HEK293 (cell line): Measurements from ENCODE around the gene FOXN1.

Experiments used
- CTCF ChIA-PET: fragments of 350-600 bp; formaldehyde crosslinking; extraction: SDS; loops from one replicate; lab custom pipeline; 2021; ENCODE audit warnings: antibody characterized with exemption; lab: Yijun Ruan, JAX
- POLR2A ChIA-PET: fragments of 300-600 bp; formaldehyde crosslinking; extraction: SDS; loops from one replicate; lab custom pipeline; 2020; ENCODE audit warnings: antibody characterized with exemption, inconsistent platforms; lab: Yijun Ruan, JAX
- H3K27ac ChIP-seq: fragments of 200-500 bp; sonication (Bioruptor generic); 2 replicates; pipeline ENCODE4 v1.5.1; 2014; ENCODE audit warnings: low read depth, low read length, control low read depth, inconsistent platforms; ENCODE audit errors: extremely low read depth
- H3K36me3 ChIP-seq, 2 experiments: fragments of 200-500 bp in 1 of 2; sonication (Bioruptor generic) in 1 of 2; 1 replicate in 1 of 2; 2 replicates in 1 of 2; pipeline ENCODE4 v1.5.1; 2014 to 2017; ENCODE audit warnings: inconsistent platforms in 2 of 2, low read length in 2 of 2; ENCODE audit not compliant: control insufficient read depth in 2 of 2, insufficient read depth in 1 of 2
- H3K4me1 ChIP-seq: fragments of 200-500 bp; sonication (Bioruptor generic); 2 replicates; pipeline ENCODE4 v1.5.1; 2014; ENCODE audit warnings: mild to moderate bottlenecking, low read length, inconsistent platforms; ENCODE audit not compliant: control insufficient read depth, insufficient read depth
- H3K4me3 ChIP-seq: 2 replicates; pipeline ENCODE4 v1.5.1; 2011; ENCODE audit warnings: low read depth, mild to moderate bottlenecking, control low read depth, low read length, moderate library complexity
- H3K9me3 ChIP-seq: fragments of 200-500 bp; sonication (Bioruptor generic); 2 replicates; pipeline ENCODE4 v1.5.1; 2014; ENCODE audit warnings: low read depth, low read length, inconsistent platforms; ENCODE audit not compliant: control insufficient read depth, insufficient read depth
- GLIS1 ChIP-seq: fragments of 450-650 bp; formaldehyde crosslinking; IDR thresholded peaks from 2 replicates; pipeline ENCODE4 v1.5.1; 2016; ENCODE audit warnings: missing biosample characterization, missing genetic modification characterization
- INSM2 ChIP-seq: fragments of 450-650 bp; formaldehyde crosslinking; IDR thresholded peaks from 2 replicates; pipeline ENCODE4 v1.5.1; 2016; ENCODE audit warnings: missing biosample characterization, missing genetic modification characterization
- SP2 ChIP-seq: fragments of 450-650 bp; formaldehyde crosslinking; IDR thresholded peaks from 2 replicates; pipeline ENCODE4 v1.5.1; 2016; ENCODE audit warnings: missing biosample characterization, missing genetic modification characterization
- ZBTB1 ChIP-seq: fragments of 450-650 bp; formaldehyde crosslinking; IDR thresholded peaks from 2 replicates; pipeline ENCODE4 v1.5.1; 2016; ENCODE audit warnings: missing biosample characterization, missing genetic modification characterization
- ZNF16 ChIP-seq: fragments of 450-650 bp; formaldehyde crosslinking; IDR thresholded peaks from 2 replicates; pipeline ENCODE4 v1.5.1; 2016; ENCODE audit warnings: low read depth, missing biosample characterization, missing genetic modification characterization
- ZNF19 ChIP-seq: fragments of 450-650 bp; formaldehyde crosslinking; IDR thresholded peaks from 2 replicates; pipeline ENCODE4; 2016; ENCODE audit warnings: missing biosample characterization, missing genetic modification characterization, low read depth
- ZNF202 ChIP-seq: fragments of 450-650 bp; formaldehyde crosslinking; IDR thresholded peaks from 2 replicates; pipeline ENCODE4 v1.5.1; 2016; ENCODE audit warnings: missing biosample characterization, missing genetic modification characterization, borderline replicate concordance
- ZNF324 ChIP-seq: fragments of 450-650 bp; formaldehyde crosslinking; IDR thresholded peaks from 2 replicates; pipeline ENCODE4 v1.5.1; 2016; ENCODE audit warnings: missing biosample characterization, missing genetic modification characterization
- ZNF394 ChIP-seq: fragments of 450-650 bp; formaldehyde crosslinking; IDR thresholded peaks from 2 replicates; pipeline ENCODE4 v1.5.1; 2016; ENCODE audit warnings: missing biosample characterization, missing genetic modification characterization, mild to moderate bottlenecking, moderate library complexity, borderline replicate concordance
- ZNF501 ChIP-seq: fragments of 450-650 bp; formaldehyde crosslinking; IDR thresholded peaks from 2 replicates; pipeline ENCODE4 v1.5.1; 2016; ENCODE audit warnings: missing biosample characterization, missing genetic modification characterization
- ZNF514 ChIP-seq: fragments of 450-650 bp; formaldehyde crosslinking; IDR thresholded peaks from 2 replicates; pipeline ENCODE4 v1.5.1; 2016; ENCODE audit warnings: missing biosample characterization, missing genetic modification characterization
- ZNF529 ChIP-seq: fragments of 450-650 bp; formaldehyde crosslinking; IDR thresholded peaks from 2 replicates; pipeline ENCODE4 v1.5.1; 2017; ENCODE audit warnings: missing genetic modification characterization, missing biosample characterization; ENCODE audit not compliant: insufficient replicate concordance
- ZNF596 ChIP-seq: fragments of 450-650 bp; IDR thresholded peaks from 2 replicates; pipeline ENCODE4 v1.5.0; 2018; ENCODE audit warnings: missing biosample characterization, mild to moderate bottlenecking, missing genetic modification characterization, moderate library complexity
- ZNF600 ChIP-seq: fragments of 450-650 bp; formaldehyde crosslinking; IDR thresholded peaks from 2 replicates; pipeline ENCODE4 v1.5.1; 2016; ENCODE audit warnings: missing biosample characterization, missing genetic modification characterization
- ZNF645 ChIP-seq: fragments of 450-650 bp; formaldehyde crosslinking; IDR thresholded peaks from 2 replicates; pipeline ENCODE4; 2016; ENCODE audit warnings: missing biosample characterization, missing genetic modification characterization
- ZNF654 ChIP-seq: fragments of 450-650 bp; formaldehyde crosslinking; IDR thresholded peaks from 2 replicates; pipeline ENCODE4 v1.5.1; 2016; ENCODE audit warnings: low read depth, missing biosample characterization, missing genetic modification characterization
- ZNF76 ChIP-seq: fragments of 450-650 bp; formaldehyde crosslinking; IDR thresholded peaks from 2 replicates; pipeline ENCODE4; 2016; ENCODE audit warnings: low read depth, missing biosample characterization, missing genetic modification characterization, borderline replicate concordance
- ZNF777 ChIP-seq: fragments of 450-650 bp; formaldehyde crosslinking; IDR thresholded peaks from 2 replicates; pipeline ENCODE4 v1.5.1; 2017; ENCODE audit warnings: missing biosample characterization, missing genetic modification characterization, borderline replicate concordance
- ZSCAN4 ChIP-seq: fragments of 450-650 bp; formaldehyde crosslinking; IDR thresholded peaks from 2 replicates; pipeline ENCODE4 v1.5.1; 2017; ENCODE audit warnings: missing biosample characterization, missing genetic modification characterization
- TF ChIP-seq, protein P1 (sequence below): fragments of 450-650 bp; formaldehyde crosslinking; IDR thresholded peaks from 2 replicates; pipeline ENCODE4 v1.5.1; 2016; ENCODE audit warnings: missing biosample characterization, missing genetic modification characterization, borderline replicate concordance
- TF ChIP-seq, protein P2 (sequence below): fragments of 450-650 bp; formaldehyde crosslinking; IDR thresholded peaks from 2 replicates; pipeline ENCODE4 v1.5.0; 2017; ENCODE audit warnings: missing biosample characterization, missing genetic modification characterization, borderline replicate concordance
- TF ChIP-seq, protein P3 (sequence below): fragments of 450-650 bp; formaldehyde crosslinking; IDR thresholded peaks from 2 replicates; pipeline ENCODE4 v1.5.1; 2017; ENCODE audit warnings: missing biosample characterization, missing genetic modification characterization

The FOXN1 gene

DNA sequence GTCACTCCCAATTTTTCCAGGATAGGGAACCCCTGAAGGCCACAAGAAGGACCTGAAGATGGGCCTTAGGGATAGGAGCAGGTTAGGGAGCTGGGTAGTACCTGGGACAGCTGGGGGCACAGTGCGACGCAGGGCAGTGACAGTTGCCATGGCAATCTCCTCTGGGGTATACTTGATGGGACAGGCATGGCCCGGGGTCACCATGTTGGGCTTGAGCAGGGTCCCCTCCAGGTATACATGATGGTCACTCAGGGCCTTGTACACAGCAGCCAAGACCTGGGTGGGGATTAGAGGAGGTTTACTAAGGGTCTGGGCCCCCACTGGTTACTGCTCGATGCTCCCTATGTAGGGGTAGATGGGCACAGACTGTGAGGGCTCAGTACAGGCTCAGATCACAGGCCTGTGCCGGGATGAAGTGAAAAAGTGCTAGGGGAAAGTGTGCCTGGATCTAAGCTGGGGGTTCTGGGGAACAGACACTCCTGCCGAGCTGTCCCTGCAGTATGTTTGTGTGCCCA is 67.9 kb downstream of the FOXN1 start (continued):
- TF ChIP-seq, protein P1, sequence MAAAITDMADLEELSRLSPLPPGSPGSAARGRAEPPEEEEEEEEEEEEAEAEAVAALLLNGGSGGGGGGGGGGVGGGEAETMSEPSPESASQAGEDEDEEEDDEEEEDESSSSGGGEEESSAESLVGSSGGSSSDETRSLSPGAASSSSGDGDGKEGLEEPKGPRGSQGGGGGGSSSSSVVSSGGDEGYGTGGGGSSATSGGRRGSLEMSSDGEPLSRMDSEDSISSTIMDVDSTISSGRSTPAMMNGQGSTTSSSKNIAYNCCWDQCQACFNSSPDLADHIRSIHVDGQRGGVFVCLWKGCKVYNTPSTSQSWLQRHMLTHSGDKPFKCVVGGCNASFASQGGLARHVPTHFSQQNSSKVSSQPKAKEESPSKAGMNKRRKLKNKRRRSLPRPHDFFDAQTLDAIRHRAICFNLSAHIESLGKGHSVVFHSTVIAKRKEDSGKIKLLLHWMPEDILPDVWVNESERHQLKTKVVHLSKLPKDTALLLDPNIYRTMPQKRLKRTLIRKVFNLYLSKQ (tag by site-specific recombination) = no peak

- Histone ChIP-seq H3K27ac (no peak overlapping the region), H3K4me1 (peaks cover 9% of the 10 kb centered on the region), H3K9me3 (no peaks in the 10 kb centered on the region), H3K4me3 (no peak overlapping the region), H3K36me3 (peaks cover 24 to 43% of the 10 kb centered on the region in 2 experiments)
- ChIA-PET POLR2A (interaction anchor here (1.1 kb wide), 1 partner anchor 10 kb away, joined by 3 read pairs; no protein-coding TSS in a partner anchor), CTCF (interaction anchor here (1.8 kb wide), 1 partner anchor 26 kb away, joined by 11 read pairs; no protein-coding TSS in a partner anchor)
- TF ChIP-seq ZNF19 (tag by site-specific recombination) (no peak), ZNF324 (tag by site-specific recombination) (no peak), ZNF596 (tag by site-specific recombination) (no peak), ZNF514 (tag by site-specific recombination) (no peak), ZNF600 (tag by site-specific recombination) (no peak), INSM2 (tag by site-specific recombination) (no peak), SP2 (tag by site-specific recombination) (no peak), ZBTB1 (tag by site-specific recombination) (no peak), ZNF654 (tag by site-specific recombination) (no peak), ZNF202 (tag by site-specific recombination) (no peak), ZNF76 (tag by site-specific recombination) (no peak)
- TF ChIP-seq, protein P2, sequence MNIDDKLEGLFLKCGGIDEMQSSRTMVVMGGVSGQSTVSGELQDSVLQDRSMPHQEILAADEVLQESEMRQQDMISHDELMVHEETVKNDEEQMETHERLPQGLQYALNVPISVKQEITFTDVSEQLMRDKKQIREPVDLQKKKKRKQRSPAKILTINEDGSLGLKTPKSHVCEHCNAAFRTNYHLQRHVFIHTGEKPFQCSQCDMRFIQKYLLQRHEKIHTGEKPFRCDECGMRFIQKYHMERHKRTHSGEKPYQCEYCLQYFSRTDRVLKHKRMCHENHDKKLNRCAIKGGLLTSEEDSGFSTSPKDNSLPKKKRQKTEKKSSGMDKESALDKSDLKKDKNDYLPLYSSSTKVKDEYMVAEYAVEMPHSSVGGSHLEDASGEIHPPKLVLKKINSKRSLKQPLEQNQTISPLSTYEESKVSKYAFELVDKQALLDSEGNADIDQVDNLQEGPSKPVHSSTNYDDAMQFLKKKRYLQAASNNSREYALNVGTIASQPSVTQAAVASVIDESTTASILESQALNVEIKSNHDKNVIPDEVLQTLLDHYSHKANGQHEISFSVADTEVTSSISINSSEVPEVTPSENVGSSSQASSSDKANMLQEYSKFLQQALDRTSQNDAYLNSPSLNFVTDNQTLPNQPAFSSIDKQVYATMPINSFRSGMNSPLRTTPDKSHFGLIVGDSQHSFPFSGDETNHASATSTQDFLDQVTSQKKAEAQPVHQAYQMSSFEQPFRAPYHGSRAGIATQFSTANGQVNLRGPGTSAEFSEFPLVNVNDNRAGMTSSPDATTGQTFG (tag by site-specific recombination) = no peak
- TF ChIP-seq, protein P3, sequence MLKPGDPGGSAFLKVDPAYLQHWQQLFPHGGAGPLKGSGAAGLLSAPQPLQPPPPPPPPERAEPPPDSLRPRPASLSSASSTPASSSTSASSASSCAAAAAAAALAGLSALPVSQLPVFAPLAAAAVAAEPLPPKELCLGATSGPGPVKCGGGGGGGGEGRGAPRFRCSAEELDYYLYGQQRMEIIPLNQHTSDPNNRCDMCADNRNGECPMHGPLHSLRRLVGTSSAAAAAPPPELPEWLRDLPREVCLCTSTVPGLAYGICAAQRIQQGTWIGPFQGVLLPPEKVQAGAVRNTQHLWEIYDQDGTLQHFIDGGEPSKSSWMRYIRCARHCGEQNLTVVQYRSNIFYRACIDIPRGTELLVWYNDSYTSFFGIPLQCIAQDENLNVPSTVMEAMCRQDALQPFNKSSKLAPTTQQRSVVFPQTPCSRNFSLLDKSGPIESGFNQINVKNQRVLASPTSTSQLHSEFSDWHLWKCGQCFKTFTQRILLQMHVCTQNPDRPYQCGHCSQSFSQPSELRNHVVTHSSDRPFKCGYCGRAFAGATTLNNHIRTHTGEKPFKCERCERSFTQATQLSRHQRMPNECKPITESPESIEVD = no peak
These were observed 68.4 kb downstream of the FOXN1 start for GRCh38 chr17:28574526-28574925.

- Histone ChIP-seq H3K4me1 (peaks cover 3% of the 10 kb centered on the region; the same call in 1 of the 2 replicates), H3K36me3 (peaks cover 21 to 50% of the 10 kb centered on the region in 2 experiments), H3K27ac (no peak overlapping the region), H3K4me3 (no peak overlapping the region), H3K9me3 (no peaks in the 10 kb centered on the region)
- POLR2A ChIA-PET = interaction anchor here (1.1 to 1.3 kb wide), 2 partner anchors 10 to 25 kb away, joined by 3 to 4 read pairs; no protein-coding TSS in a partner anchor
- CTCF ChIA-PET = interaction anchor here (0.6 to 1.8 kb wide), 4 partner anchors 24 to 97 kb away, joined by 3 to 11 read pairs (median 6); no protein-coding TSS in a partner anchor
- TF ChIP-seq GLIS1 (tag by site-specific recombination) (no peak), ZNF529 (tag by site-specific recombination) (no peak), ZSCAN4 (no peak), ZNF777 (tag by site-specific recombination) (no peak), ZNF645 (no peak), ZNF394 (tag by site-specific recombination) (no peak), ZNF501 (tag by site-specific recombination) (no peak), ZNF16 (tag by site-specific recombination) (no peak)
These were observed 69.1 kb downstream of the FOXN1 start for GRCh38 chr17:28575126-28575795.
